WTC11 (cell line): ENCODE data around the gene POU2F3. TPM values are rescaled to one million over a fixed set of nuclear protein-coding genes. Genes with fewer than 3 reads are reported as not detected.

Experiments used
- ATAC-seq: fragments of 200-7000 bp; cut with Tn5 transposase; 2 replicates; pipeline ENCODE4 v1.10.0; 2021; ENCODE audit warnings: mild to moderate bottlenecking, moderate library complexity
- CTCF ChIA-PET: fragments of 300-600 bp; sonication (Branson Sonifier 250); formaldehyde crosslinking; loops from one replicate; lab custom pipeline; 2021; ENCODE audit warnings: antibody characterized with exemption; lab: Charles Lee
- POLR2A ChIA-PET: fragments of 350-600 bp; sonication (Branson Sonifier 250); formaldehyde crosslinking; loops from one replicate; lab custom pipeline; 2021; ENCODE audit warnings: antibody characterized with exemption; lab: Charles Lee
- DNase-seq: peaks from one replicate; pipeline ENCODE4 v3.0.0; 2021; ENCODE audit warnings: low spot score
- H3K27ac Mint-ChIP-seq: 2 replicates; pipeline ENCODE4 v1.8.0; 2021; ENCODE audit warnings: mixed read lengths
- H3K27me3 Mint-ChIP-seq: 2 replicates; pipeline ENCODE4 v1.8.0; 2021; ENCODE audit warnings: low read depth, mild to moderate bottlenecking, moderate library complexity, mixed read lengths
- H3K36me3 Mint-ChIP-seq: 2 replicates; pipeline ENCODE4 v1.8.0; 2021; ENCODE audit warnings: mixed read lengths
- H3K4me1 Mint-ChIP-seq: 2 replicates; pipeline ENCODE4 v1.8.0; 2022; ENCODE audit warnings: mixed read lengths
- H3K4me3 Mint-ChIP-seq: 2 replicates; pipeline ENCODE4 v1.8.0; 2021; ENCODE audit warnings: mild to moderate bottlenecking, moderate library complexity, mixed read lengths
- H3K9me3 Mint-ChIP-seq: 2 replicates; pipeline ENCODE4 v1.8.0; 2021; ENCODE audit warnings: mixed read lengths
- CREB1 ChIP-seq: sonication (generic); formaldehyde crosslinking; IDR thresholded peaks from 2 replicates; pipeline ENCODE4 v1.8.0; 2023; ENCODE audit warnings: mild to moderate bottlenecking, missing genetic modification reagents
- ETV6 ChIP-seq: sonication (generic); formaldehyde crosslinking; IDR thresholded peaks from 2 replicates; pipeline ENCODE4 v1.8.1; 2022; ENCODE audit warnings: mild to moderate bottlenecking, missing genetic modification reagents
- GABPB1 ChIP-seq: sonication (generic); formaldehyde crosslinking; IDR thresholded peaks from 2 replicates; pipeline ENCODE4 v1.8.1; 2023; ENCODE audit warnings: mild to moderate bottlenecking, missing genetic modification reagents
- GTF2I ChIP-seq: fragments of 250-450 bp; sonication (Bioruptor Pico); conservative IDR thresholded peaks from 2 replicates; pipeline ENCODE4 v1.4.0; 2021; ENCODE audit warnings: mild to moderate bottlenecking
- HMGA2 ChIP-seq: fragments of 250-450 bp; sonication (Bioruptor Pico); IDR thresholded peaks from 2 replicates; pipeline ENCODE4 v1.4.0; 2021; ENCODE audit warnings: mild to moderate bottlenecking, moderate library complexity
- KAT7 ChIP-seq: sonication (generic); formaldehyde crosslinking; IDR thresholded peaks from 2 replicates; pipeline ENCODE4 v1.8.1; 2023; ENCODE audit warnings: missing genetic modification reagents, mild to moderate bottlenecking, borderline replicate concordance
- RELA ChIP-seq: sonication (generic); formaldehyde crosslinking; IDR thresholded peaks from 2 replicates; pipeline ENCODE4 v1.8.1; 2022; ENCODE audit warnings: missing genetic modification reagents, mild to moderate bottlenecking, borderline replicate concordance
- SMAD3 ChIP-seq: sonication (generic); formaldehyde crosslinking; IDR thresholded peaks from 2 replicates; pipeline ENCODE4 v1.8.0; 2022; ENCODE audit warnings: missing genetic modification reagents, mild to moderate bottlenecking, borderline replicate concordance
- SOX15 ChIP-seq: fragments of 250-450 bp; sonication (Bioruptor Pico); IDR thresholded peaks from 2 replicates; pipeline ENCODE4 v1.9.0; 2021; ENCODE audit warnings: mild to moderate bottlenecking
- SP1 ChIP-seq: sonication (generic); formaldehyde crosslinking; conservative IDR thresholded peaks from 2 replicates; pipeline ENCODE4 v1.8.1; 2022; ENCODE audit warnings: missing genetic modification reagents
- TP53 ChIP-seq: sonication (generic); formaldehyde crosslinking; IDR thresholded peaks from 2 replicates; pipeline ENCODE4 v1.8.1; 2023; ENCODE audit warnings: mild to moderate bottlenecking, missing genetic modification reagents
- ZNF138 ChIP-seq: sonication (generic); formaldehyde crosslinking; conservative IDR thresholded peaks from 2 replicates; pipeline ENCODE4 v1.8.1; 2022; ENCODE audit warnings: mild to moderate bottlenecking, moderate library complexity, missing genetic modification reagents
- ZNF317 ChIP-seq: sonication (generic); formaldehyde crosslinking; IDR thresholded peaks from 2 replicates; pipeline ENCODE4 v1.8.1; 2023; ENCODE audit warnings: low read depth, mild to moderate bottlenecking, moderate library complexity, missing genetic modification reagents, borderline replicate concordance
- ZNF416 ChIP-seq: fragments of 250-450 bp; sonication (Bioruptor Pico); IDR thresholded peaks from 2 replicates; pipeline ENCODE4 v1.9.0; 2021; ENCODE audit warnings: mild to moderate bottlenecking, inconsistent platforms
- ZNF671 ChIP-seq: fragments of 250-450 bp; sonication (Bioruptor Pico); IDR thresholded peaks from 2 replicates; pipeline ENCODE4 v1.8.0; 2021; ENCODE audit warnings: mild to moderate bottlenecking
- total RNA-seq: library from RNA; stranded (reverse); gene quantifications from 3 replicates; pipeline ENCODE4 v1.2.3, GENCODE V29; 2021
- TF ChIP-seq, protein P1 (sequence below): sonication (generic); formaldehyde crosslinking; IDR thresholded peaks from 2 replicates; pipeline ENCODE4 v1.8.1; 2023; ENCODE audit warnings: mild to moderate bottlenecking, moderate library complexity, missing genetic modification reagents
- TF ChIP-seq, protein P2 (sequence below): fragments of 200-600 bp; IDR thresholded peaks from 2 replicates; pipeline ENCODE4 v1.8.0; 2022; ENCODE audit warnings: antibody characterized with exemption
- TF ChIP-seq, protein P3 (sequence below): sonication (generic); formaldehyde crosslinking; IDR thresholded peaks from 2 replicates; pipeline ENCODE4 v1.8.1; 2023; ENCODE audit warnings: mild to moderate bottlenecking, missing genetic modification reagents, borderline replicate concordance
- TF ChIP-seq, protein P4 (sequence below): sonication (generic); formaldehyde crosslinking; IDR thresholded peaks from 2 replicates; pipeline ENCODE4 v1.8.0; 2023; ENCODE audit warnings: missing genetic modification reagents

Gene POU2F3
- total RNA-seq, 1 experiment from 2014 or later: 0.61 TPM

DNA sequence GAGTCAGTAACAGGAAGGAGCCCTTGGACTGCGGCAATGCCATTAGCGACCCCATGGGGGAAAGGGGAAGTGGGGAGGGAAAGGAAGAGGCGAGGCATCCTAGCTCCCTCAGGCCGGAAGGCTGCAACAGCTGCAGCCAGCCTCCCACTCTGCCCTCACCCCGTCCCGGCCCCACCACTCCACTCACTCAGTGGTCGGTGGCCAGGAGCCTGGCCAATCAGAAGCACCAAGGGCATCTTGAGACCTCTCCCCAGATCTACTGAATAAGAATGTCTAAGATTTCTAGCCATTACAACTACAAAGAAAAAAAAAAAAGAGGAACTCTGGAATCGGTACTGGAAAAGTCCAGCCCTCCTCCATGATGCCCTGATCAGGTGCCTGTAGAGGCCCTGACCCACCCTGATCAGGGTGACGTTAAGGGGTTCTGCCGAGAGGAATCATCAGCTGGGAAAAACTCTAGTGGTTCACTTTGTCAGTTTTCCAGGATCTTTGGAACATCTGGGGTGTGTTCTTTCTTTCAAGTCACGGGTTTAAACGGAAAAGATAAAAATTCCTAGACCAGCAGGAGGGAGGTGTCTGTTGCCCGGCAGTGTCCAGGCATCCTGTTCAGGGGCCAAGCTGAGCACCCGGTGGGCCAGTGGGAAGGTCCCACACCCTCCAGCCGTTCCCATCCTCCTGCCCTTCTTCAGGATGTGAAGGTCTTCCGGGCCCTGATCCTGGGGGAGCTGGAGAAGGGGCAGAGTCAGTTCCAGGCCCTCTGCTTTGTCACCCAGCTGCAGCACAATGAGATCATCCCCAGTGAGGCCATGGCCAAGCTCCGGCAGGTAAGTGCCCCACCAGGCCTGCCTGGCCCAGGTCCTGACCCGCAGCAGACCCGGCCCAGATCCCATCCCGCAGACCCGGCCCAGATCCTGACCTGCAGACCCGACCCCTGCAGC lies 14.7 kb upstream of the POU2F3 start:
- TF ChIP-seq GTF2I (CRISPR knock-in tag) (no peak), SMAD3 (CRISPR knock-in tag) (no peak), GABPB1 (CRISPR knock-in tag) (no peak), TP53 (no peak), KAT7 (CRISPR knock-in tag) (no peak), ETV6 (CRISPR knock-in tag) (no peak), CREB1 (no peak), SP1 (no peak), ZNF416 (CRISPR knock-in tag) (no peak), RELA (no peak), HMGA2 (no peak), ZNF317 (CRISPR knock-in tag) (no peak), SOX15 (CRISPR knock-in tag) (no peak), ZNF671 (CRISPR knock-in tag) (no peak), ZNF138 (no peak)
- TF ChIP-seq, protein P1, sequence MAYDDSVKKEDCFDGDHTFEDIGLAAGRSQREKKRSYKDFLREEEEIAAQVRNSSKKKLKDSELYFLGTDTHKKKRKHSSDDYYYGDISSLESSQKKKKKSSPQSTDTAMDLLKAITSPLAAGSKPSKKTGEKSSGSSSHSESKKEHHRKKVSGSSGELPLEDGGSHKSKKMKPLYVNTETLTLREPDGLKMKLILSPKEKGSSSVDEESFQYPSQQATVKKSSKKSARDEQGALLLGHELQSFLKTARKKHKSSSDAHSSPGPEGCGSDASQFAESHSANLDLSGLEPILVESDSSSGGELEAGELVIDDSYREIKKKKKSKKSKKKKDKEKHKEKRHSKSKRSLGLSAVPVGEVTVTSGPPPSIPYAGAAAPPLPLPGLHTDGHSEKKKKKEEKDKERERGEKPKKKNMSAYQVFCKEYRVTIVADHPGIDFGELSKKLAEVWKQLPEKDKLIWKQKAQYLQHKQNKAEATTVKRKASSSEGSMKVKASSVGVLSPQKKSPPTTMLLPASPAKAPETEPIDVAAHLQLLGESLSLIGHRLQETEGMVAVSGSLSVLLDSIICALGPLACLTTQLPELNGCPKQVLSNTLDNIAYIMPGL (CRISPR knock-in tag): no peak
- TF ChIP-seq, protein P2, sequence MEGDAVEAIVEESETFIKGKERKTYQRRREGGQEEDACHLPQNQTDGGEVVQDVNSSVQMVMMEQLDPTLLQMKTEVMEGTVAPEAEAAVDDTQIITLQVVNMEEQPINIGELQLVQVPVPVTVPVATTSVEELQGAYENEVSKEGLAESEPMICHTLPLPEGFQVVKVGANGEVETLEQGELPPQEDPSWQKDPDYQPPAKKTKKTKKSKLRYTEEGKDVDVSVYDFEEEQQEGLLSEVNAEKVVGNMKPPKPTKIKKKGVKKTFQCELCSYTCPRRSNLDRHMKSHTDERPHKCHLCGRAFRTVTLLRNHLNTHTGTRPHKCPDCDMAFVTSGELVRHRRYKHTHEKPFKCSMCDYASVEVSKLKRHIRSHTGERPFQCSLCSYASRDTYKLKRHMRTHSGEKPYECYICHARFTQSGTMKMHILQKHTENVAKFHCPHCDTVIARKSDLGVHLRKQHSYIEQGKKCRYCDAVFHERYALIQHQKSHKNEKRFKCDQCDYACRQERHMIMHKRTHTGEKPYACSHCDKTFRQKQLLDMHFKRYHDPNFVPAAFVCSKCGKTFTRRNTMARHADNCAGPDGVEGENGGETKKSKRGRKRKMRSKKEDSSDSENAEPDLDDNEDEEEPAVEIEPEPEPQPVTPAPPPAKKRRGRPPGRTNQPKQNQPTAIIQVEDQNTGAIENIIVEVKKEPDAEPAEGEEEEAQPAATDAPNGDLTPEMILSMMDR: no peak
- TF ChIP-seq, protein P3, sequence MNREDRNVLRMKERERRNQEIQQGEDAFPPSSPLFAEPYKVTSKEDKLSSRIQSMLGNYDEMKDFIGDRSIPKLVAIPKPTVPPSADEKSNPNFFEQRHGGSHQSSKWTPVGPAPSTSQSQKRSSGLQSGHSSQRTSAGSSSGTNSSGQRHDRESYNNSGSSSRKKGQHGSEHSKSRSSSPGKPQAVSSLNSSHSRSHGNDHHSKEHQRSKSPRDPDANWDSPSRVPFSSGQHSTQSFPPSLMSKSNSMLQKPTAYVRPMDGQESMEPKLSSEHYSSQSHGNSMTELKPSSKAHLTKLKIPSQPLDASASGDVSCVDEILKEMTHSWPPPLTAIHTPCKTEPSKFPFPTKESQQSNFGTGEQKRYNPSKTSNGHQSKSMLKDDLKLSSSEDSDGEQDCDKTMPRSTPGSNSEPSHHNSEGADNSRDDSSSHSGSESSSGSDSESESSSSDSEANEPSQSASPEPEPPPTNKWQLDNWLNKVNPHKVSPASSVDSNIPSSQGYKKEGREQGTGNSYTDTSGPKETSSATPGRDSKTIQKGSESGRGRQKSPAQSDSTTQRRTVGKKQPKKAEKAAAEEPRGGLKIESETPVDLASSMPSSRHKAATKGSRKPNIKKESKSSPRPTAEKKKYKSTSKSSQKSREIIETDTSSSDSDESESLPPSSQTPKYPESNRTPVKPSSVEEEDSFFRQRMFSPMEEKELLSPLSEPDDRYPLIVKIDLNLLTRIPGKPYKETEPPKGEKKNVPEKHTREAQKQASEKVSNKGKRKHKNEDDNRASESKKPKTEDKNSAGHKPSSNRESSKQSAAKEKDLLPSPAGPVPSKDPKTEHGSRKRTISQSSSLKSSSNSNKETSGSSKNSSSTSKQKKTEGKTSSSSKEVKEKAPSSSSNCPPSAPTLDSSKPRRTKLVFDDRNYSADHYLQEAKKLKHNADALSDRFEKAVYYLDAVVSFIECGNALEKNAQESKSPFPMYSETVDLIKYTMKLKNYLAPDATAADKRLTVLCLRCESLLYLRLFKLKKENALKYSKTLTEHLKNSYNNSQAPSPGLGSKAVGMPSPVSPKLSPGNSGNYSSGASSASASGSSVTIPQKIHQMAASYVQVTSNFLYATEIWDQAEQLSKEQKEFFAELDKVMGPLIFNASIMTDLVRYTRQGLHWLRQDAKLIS (CRISPR knock-in tag): no peak
- TF ChIP-seq, protein P4, sequence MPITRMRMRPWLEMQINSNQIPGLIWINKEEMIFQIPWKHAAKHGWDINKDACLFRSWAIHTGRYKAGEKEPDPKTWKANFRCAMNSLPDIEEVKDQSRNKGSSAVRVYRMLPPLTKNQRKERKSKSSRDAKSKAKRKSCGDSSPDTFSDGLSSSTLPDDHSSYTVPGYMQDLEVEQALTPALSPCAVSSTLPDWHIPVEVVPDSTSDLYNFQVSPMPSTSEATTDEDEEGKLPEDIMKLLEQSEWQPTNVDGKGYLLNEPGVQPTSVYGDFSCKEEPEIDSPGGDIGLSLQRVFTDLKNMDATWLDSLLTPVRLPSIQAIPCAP (CRISPR knock-in tag): no peak
- TF ChIP-seq, all 79 proteins: peak for 0
- ChIA-PET POLR2A (no interaction called here), CTCF (interaction anchor here (0.7 to 3.4 kb wide), 16 partner anchors 10 to 113 kb away, joined by 3 to 21 read pairs (median 5); partner anchors contain the start of gene POU2F3)
- Mint-ChIP-seq H3K27me3 (peaks cover 14% of the 10 kb centered on the region), H3K4me3 (no peak overlapping the region), H3K36me3 (no peaks in the 10 kb centered on the region), H3K27ac (no peak overlapping the region), H3K4me1 (peaks cover 20% of the 10 kb centered on the region), H3K9me3 (no peaks in the 10 kb centered on the region)
- DNase-seq: no peak
- ATAC-seq: peak; percentile 60
